ENCODE measurements around the gene SCN9A.
"Not testable (repeated sequence)": the region's sequence is repeated elsewhere in the genome, so short reads cannot be mapped to it uniquely, and the experiment has no call there.

The SCN9A gene

GRCh38 chr2:166239548-166239947, 136.2 kb downstream of the SCN9A start:
- peak; percentile 89 for DNase-seq

GRCh38 chr2:166238176-166238575, 137.6 kb downstream of the SCN9A start:
- DNase-seq, result no peak

DNA sequence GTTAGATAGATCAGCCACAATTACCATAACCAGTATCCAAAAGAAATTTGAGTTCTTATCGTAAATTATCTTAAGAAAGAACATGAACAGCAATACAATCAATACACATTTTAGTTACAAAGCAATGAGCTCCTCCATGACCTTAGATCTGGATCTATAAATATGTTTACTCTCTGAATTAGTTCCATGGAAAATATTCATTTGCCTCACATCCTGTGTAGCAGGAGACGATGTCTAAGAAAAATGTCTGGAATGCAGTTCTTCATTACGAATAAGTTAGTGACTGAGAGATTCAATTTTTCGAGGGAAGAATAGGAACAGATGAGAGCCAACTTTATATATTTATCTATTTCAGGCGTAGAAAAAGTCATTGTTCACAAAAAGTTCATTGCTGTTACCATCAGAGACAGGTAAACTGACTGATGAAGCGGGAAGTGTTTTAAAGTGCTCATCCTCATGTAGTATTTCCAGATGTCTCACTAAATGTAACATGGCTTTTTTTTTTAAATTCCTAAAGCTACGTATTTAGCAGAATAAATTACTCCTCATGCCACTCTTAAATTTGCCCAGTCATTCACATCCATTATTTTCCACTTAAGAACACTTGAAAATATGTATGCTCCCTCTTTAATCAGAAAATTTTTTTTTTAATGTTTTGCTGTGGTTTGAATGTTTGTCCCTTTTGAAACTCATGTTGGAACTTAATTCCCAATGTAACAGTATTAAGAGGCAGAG, 141.5 kb downstream of the SCN9A start:
- DNase-seq, result peak; percentile 82

GRCh38 chr2:166233244-166233643, 142.5 kb downstream of the SCN9A start:
- DNase-seq, result no peak

DNA sequence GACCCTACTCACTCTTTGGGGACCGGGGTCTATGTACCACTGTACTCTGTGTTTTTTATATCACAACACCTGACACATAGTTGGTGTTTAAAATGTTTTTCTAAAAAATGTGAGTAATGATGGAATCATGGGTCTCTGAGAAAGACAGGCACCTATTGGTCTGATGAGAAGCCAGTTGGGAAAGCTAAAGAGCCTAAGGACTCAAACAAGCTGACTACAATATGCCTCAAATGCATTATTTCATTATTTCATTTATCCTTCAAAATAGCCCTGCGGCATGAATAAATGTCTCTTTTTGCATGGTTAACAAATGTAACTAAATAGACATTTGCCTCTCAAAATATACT, 145.0 kb downstream of the SCN9A start:
- DNase-seq, result no peak

DNA sequence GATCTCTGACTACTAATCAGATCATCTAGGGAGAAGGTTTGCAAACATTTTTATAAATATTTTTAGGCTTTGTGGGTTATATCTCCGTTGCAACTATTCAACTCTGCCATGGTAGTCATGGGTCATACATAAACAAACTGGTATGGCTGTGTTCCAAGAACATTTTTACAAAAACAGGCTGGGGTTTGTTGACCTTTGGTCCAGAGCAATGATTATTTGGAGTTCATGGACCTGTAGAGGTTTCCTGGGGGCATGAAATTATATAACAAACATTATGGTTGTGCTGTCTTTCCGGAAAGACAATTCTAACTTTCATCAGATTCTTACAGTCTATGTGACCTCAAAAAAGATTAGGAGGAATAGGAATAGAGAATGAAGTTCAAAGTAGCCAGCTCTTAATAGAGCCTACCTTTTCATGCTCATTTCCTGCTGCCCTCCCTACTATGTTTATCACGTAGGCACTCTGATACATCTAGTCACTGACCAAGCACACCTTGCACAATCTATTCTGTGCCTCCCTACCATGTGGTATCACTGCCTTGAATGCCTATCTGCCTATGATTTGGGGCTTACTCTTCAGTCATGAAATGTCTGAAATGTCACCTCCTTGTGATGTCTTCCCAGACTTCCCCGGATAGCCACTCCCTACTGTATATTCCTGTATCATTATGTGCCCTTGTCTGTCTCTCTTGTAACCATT, 145.6 kb downstream of the SCN9A start:
- peak; percentile 7 for DNase-seq

- no peak for DNase-seq
Measured at GRCh38 chr2:166229678-166230023, 146.1 kb downstream of the SCN9A start.

DNA sequence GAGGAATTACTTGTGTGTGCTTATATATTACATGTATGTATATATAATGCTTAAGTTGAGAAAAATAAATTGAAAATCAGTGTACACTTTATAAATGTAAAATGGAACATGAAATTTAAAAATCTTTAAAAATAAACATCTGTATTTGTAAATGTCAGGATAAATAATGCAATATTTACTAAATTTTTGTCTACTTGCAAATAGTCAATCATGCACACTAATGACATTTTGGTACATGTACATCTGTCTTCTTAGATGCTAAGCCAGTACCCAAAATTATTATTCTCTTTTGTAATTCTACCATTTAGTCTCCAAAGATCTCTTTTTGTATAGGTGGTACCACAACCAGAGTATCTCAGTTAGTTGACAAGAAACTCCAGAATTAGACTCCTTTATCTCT, 151.5 kb downstream of the SCN9A start:
- DNase-seq, result no peak

DNA sequence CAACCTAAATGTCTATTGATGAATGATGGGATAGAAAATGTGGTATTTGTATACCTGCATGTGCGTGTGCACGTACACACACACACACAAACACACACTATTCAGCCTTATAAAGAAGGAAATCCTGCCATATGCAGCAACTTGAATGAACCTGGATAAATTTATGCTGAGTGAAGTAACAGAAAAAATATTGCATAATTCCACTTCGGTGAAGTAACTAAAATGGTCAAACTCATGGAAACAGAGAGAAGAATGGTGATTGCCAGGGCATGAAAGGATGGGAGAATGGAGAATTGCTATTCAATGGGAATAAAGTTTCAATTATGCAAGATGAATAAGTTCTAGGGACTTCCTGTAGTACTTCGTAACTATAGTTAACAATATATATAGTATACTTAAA, 152.4 kb downstream of the SCN9A start:
- DNase-seq, result no peak

- DNase-seq, result no peak
Measured at GRCh38 chr2:166211079-166211478, 164.7 kb downstream of the SCN9A start.

- DNase-seq, result not testable (repeated sequence)
Measured at GRCh38 chr2:166209944-166210343, 165.8 kb downstream of the SCN9A start.

- not testable (repeated sequence) for DNase-seq
Measured at GRCh38 chr2:166209367-166209766, 166.4 kb downstream of the SCN9A start.

- DNase-seq, result not testable (repeated sequence)
Measured at GRCh38 chr2:166206153-166206552, 169.6 kb downstream of the SCN9A start.

GRCh38 chr2:166202778-166203177, 173.0 kb downstream of the SCN9A start:
- no peak for DNase-seq

DNA sequence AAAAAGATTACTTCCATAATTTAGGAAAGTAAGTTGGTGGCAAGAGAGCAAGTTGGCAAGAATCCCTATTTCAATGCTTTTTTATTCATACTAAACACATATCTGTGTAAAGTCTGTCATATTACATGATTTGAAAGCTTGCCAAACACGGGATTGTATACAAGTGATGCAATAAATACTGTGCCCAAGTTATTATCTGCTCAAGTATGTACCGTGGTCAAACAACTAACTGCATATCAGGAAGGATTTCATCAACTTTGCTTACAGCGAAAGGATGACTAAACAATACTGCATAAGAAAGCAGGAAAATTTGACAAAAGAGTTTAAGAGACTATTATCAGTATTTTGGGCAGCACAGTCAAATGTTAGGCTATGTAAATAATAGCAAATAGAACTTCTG, 178.3 kb downstream of the SCN9A start:
- DNase-seq, result peak; percentile 2

DNA sequence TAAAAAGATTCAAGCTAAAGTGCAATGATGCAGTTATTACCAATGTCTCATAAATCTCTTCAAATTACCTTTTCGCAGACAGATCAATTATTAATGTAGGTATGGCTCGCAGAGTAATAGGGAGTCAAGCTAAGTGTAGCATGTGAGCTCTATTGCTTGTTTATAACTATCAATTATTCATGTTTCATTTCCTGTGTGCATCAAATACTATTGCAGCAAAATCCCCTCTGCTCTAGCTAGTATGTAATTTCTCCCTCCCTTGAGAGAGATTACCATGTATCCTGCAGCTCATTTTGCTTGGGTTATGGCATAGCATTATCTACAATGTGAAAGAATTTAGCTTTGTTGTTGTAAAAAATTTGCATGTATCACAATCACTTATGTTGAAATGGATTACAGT, 182.3 kb downstream of the SCN9A start:
- no peak for DNase-seq

GRCh38 chr2:166188084-166188483, 187.7 kb downstream of the SCN9A start:
- no peak for DNase-seq

GRCh38 chr2:166184789-166185188, 191.0 kb downstream of the SCN9A start:
- no peak for DNase-seq

DNA sequence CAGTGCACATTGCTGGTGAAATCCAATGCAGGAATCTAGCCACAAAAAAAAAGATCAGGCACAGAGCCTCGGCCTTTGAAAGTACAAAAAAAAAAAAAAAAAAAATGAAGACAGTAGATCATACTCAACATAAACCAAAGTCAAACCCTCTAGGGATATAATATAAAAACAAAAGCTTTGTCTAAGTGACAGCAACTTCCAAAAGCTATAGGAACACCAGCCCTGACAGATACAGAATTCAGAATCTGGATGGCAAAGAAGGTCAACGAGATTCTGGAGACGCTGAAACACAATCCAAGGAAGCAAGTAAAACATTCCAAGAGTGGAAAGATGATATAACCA, 194.0 kb downstream of the SCN9A start:
- no peak for DNase-seq

- peak; percentile 34 for DNase-seq
Measured at GRCh38 chr2:166180951-166181812, 194.6 kb downstream of the SCN9A start.

DNA sequence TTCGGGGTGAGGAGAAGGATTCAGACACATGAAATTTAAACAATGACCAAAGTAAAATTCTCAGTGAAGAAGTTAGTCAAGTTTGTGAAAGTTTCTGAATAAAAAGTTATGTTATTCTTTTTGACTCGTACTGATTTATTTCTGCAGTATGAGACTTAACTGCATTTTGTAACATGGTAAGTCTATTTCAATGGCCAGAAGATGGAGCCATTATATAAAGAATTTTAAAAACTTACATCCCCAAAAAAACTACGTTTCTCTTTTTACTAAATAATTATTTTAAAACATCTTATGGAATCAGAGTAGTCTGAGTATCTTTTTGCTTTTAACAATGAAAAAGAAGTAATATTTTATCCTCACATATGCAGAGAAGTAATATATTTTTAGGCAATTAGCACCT, 196.5 kb downstream of the SCN9A start:
- no peak for DNase-seq

DNA sequence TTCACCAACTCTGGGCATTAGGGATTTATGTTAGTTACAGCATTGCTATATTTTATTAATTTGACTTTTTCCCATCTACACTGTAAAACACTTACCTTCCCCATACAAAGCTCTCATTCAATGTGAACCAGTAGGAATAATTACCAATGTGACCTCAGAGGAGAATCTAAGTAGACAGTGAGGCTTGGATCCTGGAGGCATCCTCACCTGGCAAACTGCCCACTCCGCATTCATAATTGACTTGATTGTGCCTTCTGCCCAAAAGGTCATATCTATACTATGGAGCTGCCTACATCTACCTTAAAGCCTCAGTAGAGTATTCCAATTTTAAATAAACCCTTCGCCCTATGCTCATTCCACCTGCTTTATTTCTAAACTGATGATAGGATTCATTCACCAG, 202.5 kb downstream of the SCN9A start:
- DNase-seq, result no peak

- no peak for DNase-seq
Measured at GRCh38 chr2:166171216-166171615, 204.5 kb downstream of the SCN9A start.

- DNase-seq, result no peak
Measured at GRCh38 chr2:166170356-166170755, 205.4 kb downstream of the SCN9A start.

All from fibroblast of skin of right quadriceps (primary cell).